ENCODE results near the gene AHRR.

GRCh38 chr5:344668-345067 lies 23.2 kb downstream of the AHRR start:
- TF ChIP-seq SMAD4 (CRISPR knock-in tag; conservative IDR thresholded peaks at IDR 0.05) (no peak), ILF3 (IDR thresholded peaks at IDR 0.05; ENCODE audit: borderline replicate concordance) (no peak), ATF7 (IDR thresholded peaks at IDR 0.05) (no peak), BMI1 (IDR thresholded peaks at IDR 0.05; ENCODE audit: low read length) (no peak), EP300 (IDR thresholded peaks at IDR 0.05; ENCODE audit: low read length) (no peak), TSHZ1 (CRISPR knock-in tag; IDR thresholded peaks at IDR 0.05) (no peak), REST (IDR thresholded peaks at IDR 0.05; ENCODE audit: borderline replicate concordance) (no peak), REST (CRISPR knock-in tag; IDR thresholded peaks at IDR 0.05; ENCODE audit: low read depth) (no peak), GTF3C2 (IDR thresholded peaks at IDR 0.05; ENCODE audit: borderline replicate concordance, extremely low read depth, insufficient read length) (no peak), RFX5 (IDR thresholded peaks at IDR 0.05; ENCODE audit: low read depth, low read length) (no peak), CTCF (IDR thresholded peaks at IDR 0.05 in 2 of 3, conservative IDR thresholded peaks at IDR 0.05 in 1 of 3; ENCODE audit: insufficient read depth in 2 of 3, low read depth in 1 of 3, low read length in 3 of 3) (no peak), POLR2AphosphoS5 (IDR thresholded peaks at IDR 0.05; ENCODE audit: control insufficient read depth, insufficient read depth, low read depth, low read length) (no peak)
